OCI-LY3 (cell line): Measurements from ENCODE around the gene GFRA4.

ENCODE experiments used
- CTCF ChIP-seq: fragments of 200-600, 300-600 bp; sonication (generic); IDR thresholded peaks from 2 replicates; pipeline ENCODE4 v1.5.1; 2014; ENCODE audit warnings: antibody characterized with exemption, low read length, low read depth
- EZH2phosphoT487 ChIP-seq: fragments of 200-600 bp; shearing (Covaris generic); IDR thresholded peaks from 2 replicates; pipeline ENCODE4 v1.6.1; 2018; ENCODE audit warnings: antibody characterized with exemption, mixed run types, low read depth

GRCh38 chr20:3710703-3711483 lies 47.7 kb upstream of the GFRA4 start:
- TF ChIP-seq CTCF (peak; percentile 99), EZH2phosphoT487 (no peak)
